ENCODE measurements around the gene IL36B. TPM values are rescaled to one million over a fixed set of nuclear protein-coding genes. Genes with fewer than 3 reads are reported as not detected.

Gene IL36B
- total RNA-seq = 0.14 TPM in 1 of 2 replicates, not detected in the other

GRCh38 chr2:113052396-113052917 is at the start of gene IL36B:
IL36B (minus strand) TSS chr2:113052867.

GRCh38 chr2:113067681-113068080 is 15.0 kb upstream of the IL36B start, which contains the start of gene IL1F10:
IL1F10 (plus strand) TSS chr2:113067970; CDS start chr2:113072739, 4,769 bp downstream.

GRCh38 chr2:113058998-113059960 is 6.6 kb upstream of the IL36B start, which contains the start of gene IL36RN:
IL36RN (plus strand) TSS chr2:113059198; CDS start chr2:113059439, 241 bp downstream.

GRCh38 chr2:113005030-113005509 is 47.6 kb downstream of the IL36B start, which contains the start of gene IL36A:
IL36A (plus strand) TSS chr2:113005459; CDS start chr2:113005872, 413 bp downstream.

GRCh38 chr2:112977559-112978056 is 75.1 kb downstream of the IL36B start, which contains the start of gene IL36G:
IL36G (plus strand) TSS chr2:112978006; CDS start chr2:112978639, 633 bp downstream.

Small RNA genes within 50 kb of the gene (small RNA-seq; reads per million reads assigned to genes)
- gene HMGN2P23 (ENCODE audit: low replicate concordance) (not detected), gene RNU6-1180P (ENCODE audit: low replicate concordance) (not detected)

Other genes with a start within 250 kb of the IL36B start
- gene IL1B, start 216.1 kb downstream of the IL36B start, total RNA-seq = 183 and 305 TPM in 2 replicates
- gene IL37, start 141.7 kb downstream of the IL36B start, total RNA-seq = 0.29 TPM in 1 of 2 replicates, not detected in the other
- not detected in 2 replicates for gene IL36G, start 74.9 kb downstream of the IL36B start, total RNA-seq
- not detected in 2 replicates for gene IL36A, start 47.4 kb downstream of the IL36B start, total RNA-seq
- under 0.01 TPM in 1 of 2 replicates, not detected in the other for gene IL36RN, start 6.3 kb upstream of the IL36B start, total RNA-seq
- gene IL1F10, start 15.1 kb upstream of the IL36B start, total RNA-seq = not detected in 2 replicates
- gene IL1RN, start 74.7 kb upstream of the IL36B start, total RNA-seq = 0.14 TPM in 1 of 2 replicates, not detected in the other
- gene PSD4, start 121.1 kb upstream of the IL36B start, total RNA-seq = 0.66 and 1.1 TPM in 2 replicates
- gene PAX8, start 226.1 kb upstream of the IL36B start, total RNA-seq = 2.9 and 3.1 TPM in 2 replicates

Measured in placental pericyte (primary cell).